ENCODE data around the gene TRIM15. TPM values are rescaled to one million over a fixed set of nuclear protein-coding genes. Genes with fewer than 3 reads are reported as not detected.

Gene TRIM15
- total and polyA plus RNA-seq, 4 donors, result 0.01 to 0.06 TPM; not detected in 2

DNA sequence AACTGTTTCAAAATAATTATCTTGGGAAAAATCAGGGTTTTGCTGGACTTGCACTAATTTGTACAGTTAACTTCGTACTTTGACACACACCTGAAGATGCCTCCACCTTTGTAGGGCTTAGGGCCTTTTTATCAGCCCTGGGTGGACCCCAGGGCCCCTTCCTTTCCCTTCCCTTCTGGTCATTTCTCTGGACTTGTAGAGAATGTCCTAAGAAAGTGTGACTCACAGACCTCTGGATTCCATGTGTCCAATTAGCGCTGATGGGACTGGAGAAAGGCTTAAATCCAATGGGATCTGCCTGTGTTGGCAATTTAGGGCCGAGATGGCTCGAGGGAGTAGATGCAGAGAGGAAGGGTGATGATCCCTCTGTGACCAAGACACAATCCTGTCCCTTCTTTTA is 9.3 kb downstream of the TRIM15 start:
- WGBS, 2 donors, result 86 to 94% methylated on average over 4 of the region's 4 CpGs
- TF ChIP-seq, protein P1, sequence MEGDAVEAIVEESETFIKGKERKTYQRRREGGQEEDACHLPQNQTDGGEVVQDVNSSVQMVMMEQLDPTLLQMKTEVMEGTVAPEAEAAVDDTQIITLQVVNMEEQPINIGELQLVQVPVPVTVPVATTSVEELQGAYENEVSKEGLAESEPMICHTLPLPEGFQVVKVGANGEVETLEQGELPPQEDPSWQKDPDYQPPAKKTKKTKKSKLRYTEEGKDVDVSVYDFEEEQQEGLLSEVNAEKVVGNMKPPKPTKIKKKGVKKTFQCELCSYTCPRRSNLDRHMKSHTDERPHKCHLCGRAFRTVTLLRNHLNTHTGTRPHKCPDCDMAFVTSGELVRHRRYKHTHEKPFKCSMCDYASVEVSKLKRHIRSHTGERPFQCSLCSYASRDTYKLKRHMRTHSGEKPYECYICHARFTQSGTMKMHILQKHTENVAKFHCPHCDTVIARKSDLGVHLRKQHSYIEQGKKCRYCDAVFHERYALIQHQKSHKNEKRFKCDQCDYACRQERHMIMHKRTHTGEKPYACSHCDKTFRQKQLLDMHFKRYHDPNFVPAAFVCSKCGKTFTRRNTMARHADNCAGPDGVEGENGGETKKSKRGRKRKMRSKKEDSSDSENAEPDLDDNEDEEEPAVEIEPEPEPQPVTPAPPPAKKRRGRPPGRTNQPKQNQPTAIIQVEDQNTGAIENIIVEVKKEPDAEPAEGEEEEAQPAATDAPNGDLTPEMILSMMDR (IDR thresholded peaks at IDR 0.05; ENCODE audit: control extremely low read depth, extremely low read depth), result no peak
- Histone ChIP-seq H3K36me3 (ENCODE audit: control insufficient read depth in 4 of 4, insufficient read depth in 4 of 4, low read length in 4 of 4) (no peaks in the 10 kb centered on the region), H3K4me1 (ENCODE audit: control insufficient read depth in 5 of 5, insufficient read depth in 5 of 5, low read length in 5 of 5) (peaks cover 0 to 7% (median 0%) of the 10 kb centered on the region in 5 donors), H3K9ac (ENCODE audit: insufficient read depth in 1 of 2, low read length in 2 of 2) (no peak overlapping the region), H3K4me3 (no peak overlapping the region), H3K27ac (ENCODE audit: low read depth in 1 of 2, low read length in 1 of 2) (no peak overlapping the region), H3K27me3 (ENCODE audit: control insufficient read depth in 3 of 3, insufficient read depth in 3 of 3, low read length in 2 of 3) (peaks cover 7 to 78% (median 51%) of the 10 kb centered on the region in 3 donors), H3K9me3 (ENCODE audit: control insufficient read depth in 4 of 4, insufficient read depth in 3 of 4, low read length in 3 of 4) (no peaks in the 10 kb centered on the region)
- ATAC-seq (ENCODE audit: insufficient read depth, low FRiP score), result no peak
- DNase-seq, result no peak

DNA sequence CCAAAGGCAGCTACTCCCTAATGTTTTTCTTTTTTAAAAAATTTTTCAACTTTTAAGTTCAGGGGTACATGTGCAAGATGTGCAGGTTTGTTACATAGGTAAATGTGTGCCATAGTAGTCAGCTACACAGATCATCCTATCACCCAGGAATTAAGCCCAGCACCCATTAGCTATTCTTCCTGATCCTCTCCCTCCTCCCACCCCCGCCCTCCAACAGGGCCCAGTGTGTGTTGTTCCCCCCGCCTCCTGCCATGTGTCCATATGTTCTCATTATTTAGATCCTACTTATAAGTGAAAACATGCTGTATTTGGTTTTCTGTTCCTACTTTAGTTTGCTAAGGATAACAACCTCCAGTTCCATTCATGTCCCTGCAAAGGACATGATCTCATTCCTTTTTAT is 12.4 kb downstream of the TRIM15 start:
- TF ChIP-seq, protein P1 (IDR thresholded peaks at IDR 0.05; ENCODE audit: control extremely low read depth, extremely low read depth), result no peak
- 84 to 87% methylated on average over 2 of the region's 2 CpGs for WGBS, 2 donors

GRCh38 chr6:30178837-30179236 is 15.5 kb downstream of the TRIM15 start:
- 39 to 98% methylated on average over 1 of the region's 1 CpG for WGBS, 2 donors

More for the DNA sequence above, 12.4 kb downstream of the TRIM15 start:
- Histone ChIP-seq H3K4me1 (ENCODE audit: control insufficient read depth in 5 of 5, insufficient read depth in 5 of 5, low read length in 5 of 5) (peaks cover 0 to 7% (median 0%) of the 10 kb centered on the region in 5 donors), H3K27ac (ENCODE audit: low read depth in 1 of 2, low read length in 1 of 2) (no peak overlapping the region), H3K36me3 (ENCODE audit: control insufficient read depth in 4 of 4, insufficient read depth in 4 of 4, low read length in 4 of 4) (no peaks in the 10 kb centered on the region), H3K4me3 (no peak overlapping the region), H3K9ac (ENCODE audit: insufficient read depth in 1 of 2, low read length in 2 of 2) (no peak overlapping the region), H3K9me3 (ENCODE audit: control insufficient read depth in 4 of 4, insufficient read depth in 3 of 4, low read length in 3 of 4) (no peaks in the 10 kb centered on the region), H3K27me3 (ENCODE audit: control insufficient read depth in 3 of 3, insufficient read depth in 3 of 3, low read length in 2 of 3) (peaks cover 3 to 51% (median 25%) of the 10 kb centered on the region in 3 donors)
- DNase-seq (no peak), ATAC-seq (ENCODE audit: insufficient read depth, low FRiP score) (no peak)

More at GRCh38 chr6:30178837-30179236, 15.5 kb downstream of the TRIM15 start:
- no peak overlapping the region for H3K27ac ChIP-seq (ENCODE audit: low read depth in 1 of 2, low read length in 1 of 2)
- H3K9ac ChIP-seq (ENCODE audit: insufficient read depth in 1 of 2, low read length in 2 of 2), result no peak overlapping the region
- H3K4me1 ChIP-seq (ENCODE audit: control insufficient read depth in 5 of 5, insufficient read depth in 5 of 5, low read length in 5 of 5), result no peaks in the 10 kb centered on the region
- no peak for ATAC-seq (ENCODE audit: insufficient read depth, low FRiP score)
- no peaks in the 10 kb centered on the region for H3K9me3 ChIP-seq (ENCODE audit: control insufficient read depth in 4 of 4, insufficient read depth in 3 of 4, low read length in 3 of 4)
- no peak overlapping the region for H3K4me3 ChIP-seq
- TF ChIP-seq, protein P1 (IDR thresholded peaks at IDR 0.05; ENCODE audit: control extremely low read depth, extremely low read depth), result no peak
- DNase-seq, result no peak
- H3K36me3 ChIP-seq (ENCODE audit: control insufficient read depth in 4 of 4, insufficient read depth in 4 of 4, low read length in 4 of 4), result peaks cover 0 to under 1% (median 0%) of the 10 kb centered on the region in 4 donors
- peaks cover 0 to 25% (median 4%) of the 10 kb centered on the region in 3 donors for H3K27me3 ChIP-seq (ENCODE audit: control insufficient read depth in 3 of 3, insufficient read depth in 3 of 3, low read length in 2 of 3)

Measured in lung (tissue), 12 donors.